T-helper 2 cell treated with Interferon-gamma antibody and Interleukin-4, amounts not matched to agents 5 μg/mL and 100 μg/mL, for 36 hours (primary cell): ENCODE data around the gene CIAPIN1.

Experiments used
- DNase-seq: peaks from one replicate; pipeline ENCODE4 v3.0.0; 2021; ENCODE audit warnings: low spot score
- H3K27ac Mint-ChIP-seq: one replicate; pipeline ENCODE4 v1.8.0; 2021; ENCODE audit warnings: mild to moderate bottlenecking, mixed read lengths
- H3K27me3 Mint-ChIP-seq: one replicate; pipeline ENCODE4 v1.8.0; 2021; ENCODE audit warnings: low read depth, mixed read lengths
- H3K36me3 Mint-ChIP-seq: one replicate; pipeline ENCODE4 v1.8.0; 2021; ENCODE audit warnings: low read depth, mixed read lengths
- H3K4me1 Mint-ChIP-seq: one replicate; pipeline ENCODE4 v1.8.0; 2021; ENCODE audit warnings: low read depth, mixed read lengths
- H3K4me3 Mint-ChIP-seq: one replicate; pipeline ENCODE4 v1.8.0; 2022; ENCODE audit warnings: mild to moderate bottlenecking, moderate library complexity, mixed read lengths
- H3K9me3 Mint-ChIP-seq: one replicate; pipeline ENCODE4 v1.8.0; 2021; ENCODE audit warnings: mixed read lengths

CIAPIN1 gene

DNA sequence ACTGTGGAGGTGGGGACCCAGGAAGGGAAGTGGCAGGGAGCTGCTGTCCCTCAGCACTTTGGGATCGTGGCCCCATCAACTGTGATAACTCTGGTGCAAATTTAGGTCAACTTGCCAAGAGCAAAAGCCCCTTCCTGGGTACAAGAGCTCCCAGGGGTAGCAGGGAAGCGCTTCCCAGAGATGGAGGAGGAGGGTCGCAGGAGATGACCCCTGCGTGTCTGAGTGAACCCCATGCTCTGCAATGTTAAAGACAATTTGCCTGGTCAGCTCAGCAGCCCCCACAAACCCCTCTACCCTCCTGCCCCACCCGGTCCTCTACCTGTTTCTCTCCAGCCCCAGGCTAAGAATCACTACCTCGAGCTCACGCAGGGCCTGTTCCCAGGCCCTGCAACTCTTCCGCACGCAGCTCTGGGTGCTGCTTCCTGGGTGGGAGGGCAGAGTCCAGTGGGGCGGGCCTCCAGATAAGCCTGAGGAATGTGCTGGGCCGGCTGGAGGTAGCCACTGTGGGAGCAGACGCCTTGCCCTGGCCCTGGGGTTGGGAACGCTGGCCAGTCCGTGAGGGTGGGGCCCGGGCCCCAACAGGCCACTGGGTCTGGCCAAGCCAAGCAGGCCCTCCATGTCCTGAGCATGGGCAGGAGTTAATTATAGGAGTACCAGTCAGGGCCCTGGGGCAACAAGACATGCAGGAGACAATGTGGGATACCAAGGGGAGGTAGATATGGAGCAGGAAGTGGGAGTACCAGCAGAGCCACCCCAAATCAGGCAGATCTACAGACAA lies 33.0 kb upstream of the CIAPIN1 start:
- Mint-ChIP-seq H3K4me1 (peaks cover 10% of the 10 kb centered on the region), H3K9me3 (no peaks in the 10 kb centered on the region), H3K36me3 (no peaks in the 10 kb centered on the region), H3K27me3 (peaks cover 8% of the 10 kb centered on the region), H3K27ac (no peak overlapping the region), H3K4me3 (no peak overlapping the region)
- DNase-seq, result no peak

DNA sequence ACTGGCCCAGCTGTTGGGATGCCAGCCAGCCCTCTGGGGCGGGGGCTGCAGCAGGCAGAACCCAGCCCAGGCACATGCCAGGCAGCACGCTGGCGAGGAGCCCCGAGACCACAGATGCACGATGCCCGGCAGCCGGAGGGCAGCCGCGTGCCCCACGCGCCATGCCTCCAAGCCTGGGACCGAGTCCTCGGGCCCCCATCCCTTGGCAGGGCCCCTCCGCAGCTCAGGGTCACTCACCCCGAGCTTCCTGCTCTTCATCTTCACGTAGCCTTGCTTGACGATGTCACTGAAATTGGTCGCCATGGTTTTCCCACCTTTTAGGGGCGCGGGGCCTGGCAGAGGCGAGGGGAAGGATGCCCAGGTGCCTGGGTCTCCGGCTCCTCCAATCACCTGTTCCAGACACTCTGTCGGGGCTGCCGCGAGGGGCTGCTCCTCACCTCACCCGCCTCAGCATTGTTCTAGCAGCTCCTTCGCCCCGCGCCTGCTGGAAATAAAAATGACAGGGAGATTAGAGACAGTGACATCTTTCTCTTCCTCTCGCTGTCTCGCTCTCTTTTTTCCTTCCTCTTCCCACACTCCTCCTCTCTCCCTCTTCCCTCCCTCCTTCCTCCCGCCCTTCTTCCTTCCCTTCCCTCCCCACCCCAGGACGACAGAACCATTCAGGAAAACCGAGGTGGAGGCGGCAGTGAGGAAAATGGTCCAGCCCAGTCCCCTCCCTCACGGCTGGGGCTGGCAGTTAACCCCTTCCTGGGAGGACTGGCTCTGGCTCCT lies 32.2 kb upstream of the CIAPIN1 start:
- Mint-ChIP-seq H3K4me1 (peaks cover 10% of the 10 kb centered on the region), H3K9me3 (no peaks in the 10 kb centered on the region), H3K4me3 (no peak overlapping the region), H3K27ac (peak overlapping the region; percentile 31), H3K27me3 (peaks cover 3% of the 10 kb centered on the region), H3K36me3 (no peaks in the 10 kb centered on the region)
- no peak for DNase-seq

- Mint-ChIP-seq H3K9me3 (no peaks in the 10 kb centered on the region), H3K36me3 (no peaks in the 10 kb centered on the region), H3K4me1 (peaks cover 10% of the 10 kb centered on the region), H3K4me3 (no peak overlapping the region), H3K27ac (no peak overlapping the region), H3K27me3 (peaks cover 3% of the 10 kb centered on the region)
- DNase-seq, result no peak
Measured at GRCh38 chr16:57478396-57479204, 31.4 kb upstream of the CIAPIN1 start.

DNA sequence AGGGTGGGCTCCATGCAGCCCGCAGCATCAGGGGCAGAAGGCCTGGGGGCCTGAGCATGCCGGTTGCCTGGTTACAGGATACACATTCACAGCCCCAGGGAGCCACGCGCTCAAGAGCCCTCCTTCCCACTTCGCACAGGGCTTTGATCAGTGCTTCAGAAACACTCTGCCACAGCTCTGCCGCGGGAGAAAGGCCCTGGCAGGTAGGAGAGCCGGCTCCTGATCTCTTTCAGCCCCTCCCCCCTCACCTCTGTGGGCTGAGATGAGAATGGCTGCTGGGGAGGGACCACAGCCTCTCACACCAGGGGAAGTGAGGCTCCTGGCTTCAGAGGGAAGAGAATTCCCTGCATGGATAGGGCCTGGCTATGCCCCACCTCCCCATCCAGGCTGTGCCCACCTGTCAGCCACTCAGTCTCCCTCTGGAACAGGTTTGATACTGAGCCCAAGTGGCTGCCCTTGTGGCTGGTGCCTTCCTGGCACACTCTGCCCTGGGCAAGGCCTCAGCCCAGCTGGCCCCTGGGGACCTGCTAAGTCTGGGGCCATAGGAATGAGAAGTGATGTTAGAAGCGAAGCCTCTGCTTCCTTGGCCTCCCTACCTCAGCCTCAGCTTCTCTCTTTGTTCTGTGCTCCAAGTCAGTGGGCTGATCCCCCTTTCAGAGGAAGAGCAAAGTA lies 30.5 kb upstream of the CIAPIN1 start:
- H3K4me3 Mint-ChIP-seq, result no peak overlapping the region

DNA sequence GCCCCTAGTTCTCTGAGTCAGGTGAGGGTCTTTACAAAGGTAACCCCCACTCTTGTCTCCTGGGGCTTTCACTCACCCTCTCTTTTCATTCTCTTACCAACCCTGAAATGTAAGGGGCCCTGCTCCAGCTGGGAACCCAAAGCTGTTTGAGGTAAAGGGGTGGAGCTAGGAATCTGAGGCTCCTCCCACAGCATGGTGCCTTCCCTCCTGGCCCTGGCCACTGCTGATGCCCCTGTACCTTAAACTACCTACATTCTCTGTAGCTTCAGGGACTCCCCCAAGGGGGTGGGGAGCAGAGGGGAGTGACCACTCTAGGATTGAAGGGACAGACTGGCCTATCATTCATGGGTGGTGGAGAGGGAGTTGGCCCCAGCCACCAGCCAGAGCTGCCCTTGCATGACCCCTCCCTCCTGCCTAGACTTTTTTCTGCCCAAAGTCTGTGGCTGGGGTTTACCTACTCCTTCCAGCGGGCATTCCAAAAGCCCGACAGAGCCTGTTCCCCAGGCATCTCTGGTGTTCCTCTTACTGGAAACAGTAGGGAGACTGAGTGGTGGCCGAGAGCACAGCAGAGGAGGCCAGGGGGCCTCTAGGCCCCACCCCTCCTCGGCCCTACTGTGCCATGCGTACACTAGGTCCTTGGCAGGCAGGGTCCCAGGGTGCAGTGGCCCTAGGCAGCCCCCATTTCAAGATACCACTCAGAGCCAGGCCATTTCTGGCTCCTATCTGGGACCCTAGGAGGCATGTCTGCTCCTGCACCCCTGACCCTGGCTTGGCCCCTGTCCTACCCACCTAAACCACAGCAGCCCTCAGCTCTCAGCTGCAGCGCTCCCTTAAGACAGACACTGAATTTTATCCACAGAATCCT lies 29.6 kb upstream of the CIAPIN1 start:
- H3K9me3 Mint-ChIP-seq, result no peaks in the 10 kb centered on the region
- peak overlapping the region; percentile 49 for H3K4me3 Mint-ChIP-seq
- H3K4me1 Mint-ChIP-seq, result peaks cover 10% of the 10 kb centered on the region
- H3K27ac Mint-ChIP-seq, result peak overlapping the region; percentile 69
- DNase-seq, result no peak
- peaks cover 3% of the 10 kb centered on the region for H3K27me3 Mint-ChIP-seq
- peaks cover 4% of the 10 kb centered on the region for H3K36me3 Mint-ChIP-seq

More for the DNA sequence above, 30.5 kb upstream of the CIAPIN1 start:
- Mint-ChIP-seq H3K9me3 (no peaks in the 10 kb centered on the region), H3K36me3 (no peaks in the 10 kb centered on the region), H3K4me1 (peaks cover 10% of the 10 kb centered on the region), H3K27ac (no peak overlapping the region), H3K27me3 (peaks cover 3% of the 10 kb centered on the region)
- DNase-seq, result no peak

- peak; percentile 87 for DNase-seq
- no peaks in the 10 kb centered on the region for H3K9me3 Mint-ChIP-seq
- H3K4me1 Mint-ChIP-seq, result peaks cover 10% of the 10 kb centered on the region
- peaks cover 3% of the 10 kb centered on the region for H3K27me3 Mint-ChIP-seq
- H3K36me3 Mint-ChIP-seq, result peaks cover 6% of the 10 kb centered on the region
- H3K4me3 Mint-ChIP-seq, result peak overlapping the region; percentile 49
- H3K27ac Mint-ChIP-seq, result peak overlapping the region; percentile 65
Measured at GRCh38 chr16:57475711-57476339, 28.6 kb upstream of the CIAPIN1 start.

GRCh38 chr16:57474671-57475661 lies 27.8 kb upstream of the CIAPIN1 start:
- H3K27ac Mint-ChIP-seq, result peak overlapping the region; percentile 36
- peaks cover 10% of the 10 kb centered on the region for H3K4me1 Mint-ChIP-seq
- no peaks in the 10 kb centered on the region for H3K9me3 Mint-ChIP-seq
- no peak for DNase-seq
- H3K27me3 Mint-ChIP-seq, result peaks cover 3% of the 10 kb centered on the region
- peak overlapping the region; percentile 34 for H3K4me3 Mint-ChIP-seq
- peaks cover 11% of the 10 kb centered on the region for H3K36me3 Mint-ChIP-seq

DNA sequence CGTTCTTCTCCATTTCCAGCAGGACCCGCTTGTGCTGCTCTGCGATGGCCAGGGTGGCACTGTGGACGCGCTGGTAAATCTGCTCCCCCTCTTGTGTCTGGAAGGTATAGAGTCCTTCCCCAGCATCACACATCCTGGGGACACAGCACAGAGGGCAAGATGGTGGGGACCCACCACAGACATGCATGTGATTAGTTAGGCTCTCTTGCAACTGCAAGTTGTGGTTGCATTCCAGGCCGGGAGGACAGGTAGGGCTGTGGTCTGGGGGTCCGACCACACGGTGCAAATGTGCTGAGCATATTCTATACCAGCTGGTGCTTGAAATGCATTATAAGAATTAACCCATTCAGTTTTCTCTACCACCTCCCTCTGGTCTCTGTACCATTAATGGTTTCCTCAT lies 26.7 kb upstream of the CIAPIN1 start:
- Mint-ChIP-seq H3K4me1 (peaks cover 10% of the 10 kb centered on the region), H3K36me3 (peaks cover 18% of the 10 kb centered on the region), H3K4me3 (no peak overlapping the region), H3K9me3 (no peaks in the 10 kb centered on the region), H3K27ac (no peak overlapping the region), H3K27me3 (peaks cover 3% of the 10 kb centered on the region)
- no peak for DNase-seq

DNA sequence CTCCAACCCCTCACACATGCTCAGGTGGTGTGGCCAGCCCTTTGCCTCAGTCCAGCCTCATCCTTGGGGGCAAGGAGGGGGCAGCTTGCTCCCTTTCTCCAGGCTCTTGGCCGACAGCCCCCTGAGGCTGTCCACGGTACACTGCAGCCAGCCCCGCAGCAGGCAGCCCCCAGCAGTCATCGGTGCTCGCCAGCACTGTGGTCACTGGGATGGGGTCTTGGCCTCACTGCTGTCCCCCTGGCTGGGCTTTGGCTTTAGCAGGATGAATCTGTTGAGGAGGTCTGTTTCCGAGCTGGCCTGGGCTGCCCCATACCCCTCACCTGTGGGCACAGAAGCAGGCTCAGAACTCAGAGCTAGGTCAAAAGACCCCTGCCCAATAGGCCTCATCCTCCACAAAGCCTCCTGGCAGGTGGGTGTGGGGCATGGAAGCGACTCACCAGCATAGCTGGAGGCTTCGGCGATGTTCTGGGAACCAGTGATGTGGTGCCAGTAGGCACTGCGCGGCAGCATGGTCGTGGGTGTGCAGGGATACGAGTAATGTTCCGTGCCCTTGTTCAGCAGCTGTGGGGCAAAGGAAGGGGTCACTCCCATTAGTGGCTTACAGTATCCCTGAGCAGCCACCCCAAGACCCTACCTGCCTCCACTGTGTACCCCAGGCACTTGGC lies 26.1 kb upstream of the CIAPIN1 start:
- H3K36me3 Mint-ChIP-seq, result peaks cover 20% of the 10 kb centered on the region
- H3K27ac Mint-ChIP-seq, result no peak overlapping the region
- H3K4me3 Mint-ChIP-seq, result no peak overlapping the region
- no peak for DNase-seq
- no peaks in the 10 kb centered on the region for H3K27me3 Mint-ChIP-seq
- no peaks in the 10 kb centered on the region for H3K9me3 Mint-ChIP-seq
- H3K4me1 Mint-ChIP-seq, result peaks cover 9% of the 10 kb centered on the region

DNA sequence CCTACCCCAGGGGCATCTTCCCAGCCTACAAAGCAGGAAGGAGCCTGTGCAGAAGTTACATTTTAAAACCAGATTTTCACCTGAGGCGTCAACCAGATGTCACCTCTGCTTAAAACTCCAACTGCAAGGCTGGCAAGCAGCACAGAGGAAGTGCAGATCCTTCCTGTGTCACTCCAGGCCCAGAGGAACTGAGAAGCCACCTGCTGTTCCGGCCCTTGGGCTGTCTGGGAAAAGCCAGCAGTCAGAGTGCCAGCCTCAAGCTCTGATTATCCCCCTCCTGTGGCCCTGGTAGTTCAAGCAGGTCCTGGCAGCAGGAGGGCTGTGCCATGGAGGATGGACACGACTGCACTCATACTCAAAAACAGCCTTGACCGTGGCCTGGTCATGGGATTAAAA lies 25.5 kb upstream of the CIAPIN1 start:
- no peaks in the 10 kb centered on the region for H3K9me3 Mint-ChIP-seq
- H3K27me3 Mint-ChIP-seq, result no peaks in the 10 kb centered on the region
- no peak overlapping the region for H3K4me3 Mint-ChIP-seq
- peaks cover 24% of the 10 kb centered on the region for H3K36me3 Mint-ChIP-seq
- peaks cover 9% of the 10 kb centered on the region for H3K4me1 Mint-ChIP-seq
- DNase-seq, result no peak
- H3K27ac Mint-ChIP-seq, result peak overlapping the region; percentile 20

- no peak overlapping the region for H3K4me3 Mint-ChIP-seq
- H3K4me1 Mint-ChIP-seq, result peaks cover 9% of the 10 kb centered on the region
- no peaks in the 10 kb centered on the region for H3K9me3 Mint-ChIP-seq
- H3K27ac Mint-ChIP-seq, result no peak overlapping the region
- no peaks in the 10 kb centered on the region for H3K27me3 Mint-ChIP-seq
- peaks cover 25% of the 10 kb centered on the region for H3K36me3 Mint-ChIP-seq
- no peak for DNase-seq
Measured at GRCh38 chr16:57471852-57472664, 24.9 kb upstream of the CIAPIN1 start.
